Neural cell (in vitro differentiated cells): ENCODE data around the gene OXCT1. TPM values are rescaled to one million over a fixed set of nuclear protein-coding genes. Genes with fewer than 3 reads are reported as not detected.

Experiments used
- H2AFZ ChIP-seq: fragments of 200-600, 300-800 bp; sonication (generic), shearing (Covaris generic); 2 replicates; pipeline ENCODE4 v1.6.0; 2014; ENCODE audit warnings: low read depth, mild to moderate bottlenecking, antibody characterized with exemption, low read length, moderate library complexity
- H3F3A ChIP-seq: fragments of 200-600 bp; shearing (Covaris generic); 2 replicates; pipeline ENCODE4 v1.6.1; 2016; ENCODE audit warnings: mild to moderate bottlenecking, moderate library complexity, mixed read lengths, antibody characterized with exemption, low read length; ENCODE audit not compliant: insufficient read depth, poor library complexity, severe bottlenecking
- H3K27ac ChIP-seq: fragments of 200-600, 300-800 bp; sonication (generic), shearing (Covaris generic); 2 replicates; pipeline ENCODE4 v1.5.1; 2014; ENCODE audit warnings: mild to moderate bottlenecking, low read length, moderate library complexity
- H3K27me3 ChIP-seq: fragments of 300-800, 200-600 bp; sonication (generic), shearing (Covaris generic); 2 replicates; pipeline ENCODE4 v1.6.0; 2014; ENCODE audit warnings: mild to moderate bottlenecking, low read depth, low read length, moderate library complexity; ENCODE audit not compliant: insufficient read depth
- H3K36me3 ChIP-seq: fragments of 300-800, 200-600 bp; sonication (generic), shearing (Covaris generic); 2 replicates; pipeline ENCODE4 v1.5.1; 2014; ENCODE audit warnings: mild to moderate bottlenecking, antibody characterized with exemption, low read length, moderate library complexity; ENCODE audit not compliant: insufficient read depth
- H3K4me2 ChIP-seq: fragments of 300-800, 200-600 bp; sonication (generic), shearing (Covaris generic); 2 replicates; pipeline ENCODE4 v1.6.0; 2014; ENCODE audit warnings: mild to moderate bottlenecking, low read length
- H3K4me3 ChIP-seq: fragments of 300-800, 200-600 bp; sonication (generic), shearing (Covaris generic); 2 replicates; pipeline ENCODE4 v1.5.1; 2014; ENCODE audit warnings: mild to moderate bottlenecking, low read length, moderate library complexity
- H3K79me2 ChIP-seq: fragments of 200-600 bp; shearing (Covaris generic); replicated peaks from 2 replicates; pipeline ENCODE4 v1.6.0; 2014; ENCODE audit warnings: mild to moderate bottlenecking, low read length, moderate library complexity; ENCODE audit not compliant: insufficient read depth
- H3K9ac ChIP-seq: fragments of 300-800, 200-600 bp; sonication (generic), shearing (Covaris generic); 2 replicates; pipeline ENCODE4 v1.6.1; 2016; ENCODE audit warnings: mild to moderate bottlenecking, low read length, mixed read lengths
- H3K9me2 ChIP-seq: fragments of 200-600 bp; shearing (Covaris generic); 2 replicates; pipeline ENCODE4 v1.6.1; 2016; ENCODE audit warnings: mild to moderate bottlenecking, low read length, mixed read lengths; ENCODE audit not compliant: insufficient read depth
- H3K9me3 ChIP-seq: fragments of 200-600, 300-800 bp; sonication (generic), shearing (Covaris generic); 2 replicates; pipeline ENCODE4 v1.6.1; 2016; ENCODE audit warnings: mild to moderate bottlenecking, mixed run types, low read length, moderate library complexity, mixed read lengths
- H4K20me1 ChIP-seq: fragments of 200-600 bp; shearing (Covaris generic); 2 replicates; pipeline ENCODE4 v1.6.1; 2016; ENCODE audit warnings: mild to moderate bottlenecking, mixed run types; ENCODE audit not compliant: insufficient read depth
- EP300 ChIP-seq: fragments of 450-650 bp; conservative IDR thresholded peaks from 2 replicates; pipeline ENCODE4 v1.6.1; 2014; ENCODE audit warnings: antibody characterized with exemption, mild to moderate bottlenecking, moderate library complexity; ENCODE audit not compliant: poor library complexity, severe bottlenecking
- EZH2 ChIP-seq: fragments of 200-600, 300-800 bp; shearing (Covaris generic), sonication (generic); IDR thresholded peaks from 2 replicates; pipeline ENCODE4 v1.6.1; 2014; ENCODE audit warnings: antibody characterized with exemption, low read length, borderline replicate concordance, mild to moderate bottlenecking; ENCODE audit not compliant: insufficient read depth, poor library complexity, severe bottlenecking
- MXI1 ChIP-seq: fragments of 450-650 bp; conservative IDR thresholded peaks from 2 replicates; pipeline ENCODE4 v1.6.1; 2014; ENCODE audit warnings: antibody characterized with exemption, mild to moderate bottlenecking; ENCODE audit not compliant: poor library complexity, severe bottlenecking
- POLR2AphosphoS5 ChIP-seq: IDR thresholded peaks from 2 replicates; pipeline ENCODE4 v1.6.1; 2012
- RAD21 ChIP-seq: fragments of 450-650 bp; conservative IDR thresholded peaks from 2 replicates; pipeline ENCODE4 v1.6.1; 2014; ENCODE audit warnings: antibody characterized with exemption, mild to moderate bottlenecking, moderate library complexity
- SMC3 ChIP-seq: fragments of 450-650 bp; conservative IDR thresholded peaks from 2 replicates; pipeline ENCODE4 v1.6.1; 2014; ENCODE audit warnings: antibody characterized with exemption, mild to moderate bottlenecking, moderate library complexity; ENCODE audit not compliant: poor library complexity
- TAF1 ChIP-seq: IDR thresholded peaks from 2 replicates; pipeline ENCODE4 v1.6.1; 2012; ENCODE audit warnings: low read depth
- polyA plus RNA-seq: library from polyadenylated mRNA; depleted of rRNA; stranded (reverse); fragments of >200 nt; gene quantifications from 2 replicates; pipeline ENCODE4 v1.2.3, GENCODE V29; 2014
- TF ChIP-seq, protein P1 (sequence below): IDR thresholded peaks from 2 replicates; pipeline ENCODE4 v1.6.1; 2012; ENCODE audit warnings: borderline replicate concordance
- TF ChIP-seq, protein P2 (sequence below): fragments of 450-650 bp; IDR thresholded peaks from 2 replicates; pipeline ENCODE4 v1.5.1; 2014; ENCODE audit warnings: antibody characterized with exemption, mild to moderate bottlenecking, moderate library complexity; ENCODE audit not compliant: poor library complexity, severe bottlenecking

The OXCT1 gene
- polyA plus RNA-seq, 1 donor from 2014 or later = 90.5 TPM

DNA sequence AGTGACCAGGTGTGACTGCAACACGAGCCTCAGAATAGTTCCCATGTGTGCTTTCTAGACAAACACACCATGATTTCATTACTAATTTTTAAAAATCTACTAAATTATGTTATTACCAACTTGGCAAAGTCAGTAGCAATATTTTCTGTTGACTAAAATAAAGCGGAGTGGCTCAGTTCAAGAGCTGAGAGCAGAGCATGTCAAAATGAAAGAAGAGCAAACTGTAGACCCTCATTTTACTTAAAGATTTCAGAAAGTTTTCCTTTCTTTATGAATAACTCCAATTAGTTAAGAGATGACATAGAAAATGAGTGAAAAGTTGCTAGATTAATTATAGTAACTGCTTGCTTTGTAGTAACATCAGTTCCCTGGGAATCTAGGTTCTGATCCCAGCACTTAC, 17.9 kb downstream of the OXCT1 start:
- Histone ChIP-seq H3K4me2 (no peak overlapping the region), H3K36me3 (peaks cover 9% of the 10 kb centered on the region), H3K27ac (no peak overlapping the region), H3F3A (no peaks in the 10 kb centered on the region), H3K9me2 (no peaks in the 10 kb centered on the region), H3K9ac (no peak overlapping the region), H3K27me3 (no peaks in the 10 kb centered on the region), H3K4me3 (no peak overlapping the region), H4K20me1 (no peaks in the 10 kb centered on the region), H2AFZ (no peak overlapping the region), H3K9me3 (no peaks in the 10 kb centered on the region), H3K79me2 (no peaks in the 10 kb centered on the region)
- no peak for TF ChIP-seq SMC3
- TF ChIP-seq, protein P1, sequence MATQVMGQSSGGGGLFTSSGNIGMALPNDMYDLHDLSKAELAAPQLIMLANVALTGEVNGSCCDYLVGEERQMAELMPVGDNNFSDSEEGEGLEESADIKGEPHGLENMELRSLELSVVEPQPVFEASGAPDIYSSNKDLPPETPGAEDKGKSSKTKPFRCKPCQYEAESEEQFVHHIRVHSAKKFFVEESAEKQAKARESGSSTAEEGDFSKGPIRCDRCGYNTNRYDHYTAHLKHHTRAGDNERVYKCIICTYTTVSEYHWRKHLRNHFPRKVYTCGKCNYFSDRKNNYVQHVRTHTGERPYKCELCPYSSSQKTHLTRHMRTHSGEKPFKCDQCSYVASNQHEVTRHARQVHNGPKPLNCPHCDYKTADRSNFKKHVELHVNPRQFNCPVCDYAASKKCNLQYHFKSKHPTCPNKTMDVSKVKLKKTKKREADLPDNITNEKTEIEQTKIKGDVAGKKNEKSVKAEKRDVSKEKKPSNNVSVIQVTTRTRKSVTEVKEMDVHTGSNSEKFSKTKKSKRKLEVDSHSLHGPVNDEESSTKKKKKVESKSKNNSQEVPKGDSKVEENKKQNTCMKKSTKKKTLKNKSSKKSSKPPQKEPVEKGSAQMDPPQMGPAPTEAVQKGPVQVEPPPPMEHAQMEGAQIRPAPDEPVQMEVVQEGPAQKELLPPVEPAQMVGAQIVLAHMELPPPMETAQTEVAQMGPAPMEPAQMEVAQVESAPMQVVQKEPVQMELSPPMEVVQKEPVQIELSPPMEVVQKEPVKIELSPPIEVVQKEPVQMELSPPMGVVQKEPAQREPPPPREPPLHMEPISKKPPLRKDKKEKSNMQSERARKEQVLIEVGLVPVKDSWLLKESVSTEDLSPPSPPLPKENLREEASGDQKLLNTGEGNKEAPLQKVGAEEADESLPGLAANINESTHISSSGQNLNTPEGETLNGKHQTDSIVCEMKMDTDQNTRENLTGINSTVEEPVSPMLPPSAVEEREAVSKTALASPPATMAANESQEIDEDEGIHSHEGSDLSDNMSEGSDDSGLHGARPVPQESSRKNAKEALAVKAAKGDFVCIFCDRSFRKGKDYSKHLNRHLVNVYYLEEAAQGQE = no peak
- TF ChIP-seq EZH2 = no peak
- no peak for TF ChIP-seq EP300
- no peak for TF ChIP-seq TAF1
- no peak for TF ChIP-seq MXI1
- TF ChIP-seq, protein P2, sequence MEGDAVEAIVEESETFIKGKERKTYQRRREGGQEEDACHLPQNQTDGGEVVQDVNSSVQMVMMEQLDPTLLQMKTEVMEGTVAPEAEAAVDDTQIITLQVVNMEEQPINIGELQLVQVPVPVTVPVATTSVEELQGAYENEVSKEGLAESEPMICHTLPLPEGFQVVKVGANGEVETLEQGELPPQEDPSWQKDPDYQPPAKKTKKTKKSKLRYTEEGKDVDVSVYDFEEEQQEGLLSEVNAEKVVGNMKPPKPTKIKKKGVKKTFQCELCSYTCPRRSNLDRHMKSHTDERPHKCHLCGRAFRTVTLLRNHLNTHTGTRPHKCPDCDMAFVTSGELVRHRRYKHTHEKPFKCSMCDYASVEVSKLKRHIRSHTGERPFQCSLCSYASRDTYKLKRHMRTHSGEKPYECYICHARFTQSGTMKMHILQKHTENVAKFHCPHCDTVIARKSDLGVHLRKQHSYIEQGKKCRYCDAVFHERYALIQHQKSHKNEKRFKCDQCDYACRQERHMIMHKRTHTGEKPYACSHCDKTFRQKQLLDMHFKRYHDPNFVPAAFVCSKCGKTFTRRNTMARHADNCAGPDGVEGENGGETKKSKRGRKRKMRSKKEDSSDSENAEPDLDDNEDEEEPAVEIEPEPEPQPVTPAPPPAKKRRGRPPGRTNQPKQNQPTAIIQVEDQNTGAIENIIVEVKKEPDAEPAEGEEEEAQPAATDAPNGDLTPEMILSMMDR = no peak
- TF ChIP-seq RAD21 = no peak
- no peak for TF ChIP-seq POLR2AphosphoS5

DNA sequence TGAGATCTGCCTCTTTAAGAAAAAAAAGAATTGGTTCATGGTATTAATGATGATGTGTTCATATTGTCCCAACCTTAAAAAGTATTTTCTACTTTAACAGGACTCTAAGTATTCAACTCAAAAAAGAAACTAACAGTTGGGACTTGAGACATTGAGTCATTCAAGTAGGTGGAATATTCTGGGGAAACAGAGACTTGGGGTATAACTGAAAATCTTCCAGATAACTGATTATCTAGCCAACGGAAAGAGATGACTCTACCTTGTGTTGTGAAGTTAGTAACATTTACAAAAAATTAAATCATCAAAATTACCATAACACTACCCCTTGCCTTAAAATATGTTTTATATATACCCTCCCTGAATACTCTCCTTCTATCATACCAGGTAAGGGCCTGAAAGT, 19.1 kb downstream of the OXCT1 start:
- H3K36me3 ChIP-seq = peaks cover 9% of the 10 kb centered on the region
- no peaks in the 10 kb centered on the region for H3K79me2 ChIP-seq
- no peak for TF ChIP-seq TAF1
- no peaks in the 10 kb centered on the region for H3F3A ChIP-seq
- no peaks in the 10 kb centered on the region for H3K9me2 ChIP-seq
- H3K27ac ChIP-seq = no peak overlapping the region
- no peak overlapping the region for H2AFZ ChIP-seq
- no peak overlapping the region for H3K4me2 ChIP-seq
- no peaks in the 10 kb centered on the region for H3K9me3 ChIP-seq
- H3K27me3 ChIP-seq = no peaks in the 10 kb centered on the region
- no peak overlapping the region for H3K9ac ChIP-seq
- no peaks in the 10 kb centered on the region for H4K20me1 ChIP-seq
- H3K4me3 ChIP-seq = no peak overlapping the region

DNA sequence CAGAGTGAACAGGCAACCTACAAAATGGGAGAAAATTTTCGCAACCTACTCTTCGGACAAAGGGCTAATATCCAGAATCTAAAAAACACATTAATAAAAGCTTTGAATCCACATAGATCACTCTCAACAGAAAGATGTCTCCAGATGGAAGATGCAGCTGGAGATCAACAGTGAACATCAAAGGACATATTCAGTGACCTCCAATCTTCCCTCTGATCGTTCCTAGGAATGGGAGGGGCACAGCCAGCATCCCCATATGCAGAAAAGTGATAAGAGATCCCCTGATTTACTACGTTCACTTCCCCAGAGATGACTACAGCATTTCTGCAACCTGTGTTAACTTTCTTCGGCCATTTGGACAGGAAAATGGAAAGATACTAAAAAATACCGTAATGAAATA, 21.2 kb downstream of the OXCT1 start:
- no peaks in the 10 kb centered on the region for H3K27me3 ChIP-seq
- no peaks in the 10 kb centered on the region for H3K9me3 ChIP-seq
- H3K79me2 ChIP-seq = no peaks in the 10 kb centered on the region
- no peaks in the 10 kb centered on the region for H4K20me1 ChIP-seq
- H3F3A ChIP-seq = no peaks in the 10 kb centered on the region
- no peak overlapping the region for H3K4me2 ChIP-seq
- no peak overlapping the region for H2AFZ ChIP-seq
- H3K4me3 ChIP-seq = no peak overlapping the region
- no peak overlapping the region for H3K9ac ChIP-seq
- TF ChIP-seq TAF1 (no peak), RAD21 (no peak), EP300 (no peak), SMC3 (no peak), EZH2 (no peak), MXI1 (no peak), POLR2AphosphoS5 (no peak)
- TF ChIP-seq, protein P1 = no peak
- TF ChIP-seq, protein P2 = no peak
- H3K27ac ChIP-seq = no peak overlapping the region
- peaks cover 9% of the 10 kb centered on the region for H3K36me3 ChIP-seq
- H3K9me2 ChIP-seq = no peaks in the 10 kb centered on the region
